Eye (tissue), 1 donor: Measurements from ENCODE around the gene RBL1.
A peak's percentile ranks its signal among the peaks of the same experiment; 100 is the strongest.
"Not testable (repeated sequence)": the region's sequence is repeated elsewhere in the genome, so short reads cannot be mapped to it uniquely, and the experiment has no call there.

ENCODE experiments used
- DNase-seq: peaks from one replicate; pipeline ENCODE4 v3.0.0-alpha.2; 2015

RBL1 gene

GRCh38 chr20:37095599-37096414, at the start of gene RBL1:
Gene RBL1, minus strand, starts transcription at chr20:37095997. Its CDS starts 69 bp downstream, at chr20:37095928.
- DNase-seq = peak; percentile 97

- DNase-seq = no peak
These were observed 49.1 kb upstream of the RBL1 start for GRCh38 chr20:37144856-37145404.

GRCh38 chr20:37142708-37143107, 46.9 kb upstream of the RBL1 start:
- no peak for DNase-seq

- DNase-seq = no peak
These were observed 41.8 kb upstream of the RBL1 start for GRCh38 chr20:37137547-37137946.

GRCh38 chr20:37133952-37134351, 38.2 kb upstream of the RBL1 start:
- no peak for DNase-seq

- DNase-seq = no peak
These were observed 35.7 kb upstream of the RBL1 start for GRCh38 chr20:37131486-37131885.

- DNase-seq = no peak
These were observed 33.0 kb upstream of the RBL1 start for GRCh38 chr20:37128803-37129202.

- DNase-seq = not testable (repeated sequence)
These were observed 30.5 kb upstream of the RBL1 start for GRCh38 chr20:37126290-37126689.

- DNase-seq = no peak
These were observed 27.6 kb upstream of the RBL1 start for GRCh38 chr20:37123441-37123840.

GRCh38 chr20:37120497-37120896, 24.7 kb upstream of the RBL1 start:
- no peak for DNase-seq

GRCh38 chr20:37119356-37120036, 23.7 kb upstream of the RBL1 start:
- DNase-seq = no peak

- no peak for DNase-seq
These were observed 18.2 kb upstream of the RBL1 start for GRCh38 chr20:37114012-37114411.

GRCh38 chr20:37111926-37112455, 16.2 kb upstream of the RBL1 start:
- DNase-seq = no peak

- DNase-seq = no peak
These were observed 12.9 kb upstream of the RBL1 start for GRCh38 chr20:37108676-37109075.

- no peak for DNase-seq
These were observed 6.8 kb upstream of the RBL1 start for GRCh38 chr20:37102571-37102970.

GRCh38 chr20:37096415-37097041, 731 bp upstream of the RBL1 start:
- DNase-seq = no peak

- no peak for DNase-seq
These were observed 644 bp downstream of the RBL1 start for GRCh38 chr20:37095108-37095598.

GRCh38 chr20:37090407-37090806, 5.4 kb downstream of the RBL1 start:
- no peak for DNase-seq

- DNase-seq = no peak
These were observed 14.0 kb downstream of the RBL1 start for GRCh38 chr20:37081717-37082289.

- no peak for DNase-seq
These were observed 18.8 kb downstream of the RBL1 start for GRCh38 chr20:37077009-37077408.

GRCh38 chr20:37075932-37076685, 19.7 kb downstream of the RBL1 start:
- no peak for DNase-seq
